Activated CD4-positive, alpha-beta memory T cell treated with anti-CD3 and anti-CD28 coated beads, Interleukin-2, amount 10 ng/mL, durations not matched to agents 7 days and 5 days (primary cell): ENCODE data around the gene TNFRSF4. TPM values are rescaled to one million over a fixed set of nuclear protein-coding genes. Genes with fewer than 3 reads are reported as not detected.

Experiments
- CTCF ChIA-PET: fragments of 350-600 bp; sonication (Branson Sonifier 250); formaldehyde crosslinking; loops from one replicate; lab custom pipeline; 2021; ENCODE audit warnings: antibody characterized with exemption, inconsistent platforms; lab: Charles Lee
- POLR2A ChIA-PET: fragments of 350-600 bp; sonication (Branson Sonifier 250); formaldehyde crosslinking; loops from one replicate; lab custom pipeline; 2021; ENCODE audit warnings: antibody characterized with exemption; lab: Charles Lee
- DNase-seq: peaks from one replicate; pipeline ENCODE4 v3.0.0-alpha.2; 2020
- H3K27ac Mint-ChIP-seq: one replicate; pipeline ENCODE4 v1.8.0; 2021; ENCODE audit warnings: mild to moderate bottlenecking, mixed read lengths
- H3K27me3 Mint-ChIP-seq: one replicate; pipeline ENCODE4 v1.8.0; 2021; ENCODE audit warnings: mixed read lengths
- H3K36me3 Mint-ChIP-seq: one replicate; pipeline ENCODE4 v1.8.0; 2021; ENCODE audit warnings: low read depth, mixed read lengths
- H3K4me1 Mint-ChIP-seq: one replicate; pipeline ENCODE4 v1.8.0; 2021; ENCODE audit warnings: mixed read lengths
- H3K4me3 Mint-ChIP-seq: one replicate; pipeline ENCODE4 v1.8.0; 2021; ENCODE audit warnings: mild to moderate bottlenecking, mixed read lengths
- H3K9me3 Mint-ChIP-seq: one replicate; pipeline ENCODE4 v1.8.0; 2021; ENCODE audit warnings: mixed read lengths
- total RNA-seq, 2 experiments: library from RNA; stranded (reverse); gene quantifications; one replicate each; pipeline ENCODE4 v1.2.3, GENCODE V29; 2021

Gene TNFRSF4
- total RNA-seq, 2 experiments from 2014 or later = 237 to 243 TPM

GRCh38 chr1:1227386-1227785 lies 13.4 kb upstream of the TNFRSF4 start:
- no peak for DNase-seq
- no peak overlapping the region for H3K4me3 Mint-ChIP-seq
- H3K27me3 Mint-ChIP-seq = no peaks in the 10 kb centered on the region
- ChIA-PET POLR2A (interaction anchor here (0.9 to 1.6 kb wide), 2 partner anchors 15 to 67 kb away, joined by 3 to 4 read pairs; no protein-coding TSS in a partner anchor), CTCF (no interaction called here)
- no peak overlapping the region for H3K27ac Mint-ChIP-seq
- peaks cover 34% of the 10 kb centered on the region for H3K4me1 Mint-ChIP-seq
- peaks cover 73% of the 10 kb centered on the region for H3K36me3 Mint-ChIP-seq
- peaks cover 2% of the 10 kb centered on the region for H3K9me3 Mint-ChIP-seq

DNA sequence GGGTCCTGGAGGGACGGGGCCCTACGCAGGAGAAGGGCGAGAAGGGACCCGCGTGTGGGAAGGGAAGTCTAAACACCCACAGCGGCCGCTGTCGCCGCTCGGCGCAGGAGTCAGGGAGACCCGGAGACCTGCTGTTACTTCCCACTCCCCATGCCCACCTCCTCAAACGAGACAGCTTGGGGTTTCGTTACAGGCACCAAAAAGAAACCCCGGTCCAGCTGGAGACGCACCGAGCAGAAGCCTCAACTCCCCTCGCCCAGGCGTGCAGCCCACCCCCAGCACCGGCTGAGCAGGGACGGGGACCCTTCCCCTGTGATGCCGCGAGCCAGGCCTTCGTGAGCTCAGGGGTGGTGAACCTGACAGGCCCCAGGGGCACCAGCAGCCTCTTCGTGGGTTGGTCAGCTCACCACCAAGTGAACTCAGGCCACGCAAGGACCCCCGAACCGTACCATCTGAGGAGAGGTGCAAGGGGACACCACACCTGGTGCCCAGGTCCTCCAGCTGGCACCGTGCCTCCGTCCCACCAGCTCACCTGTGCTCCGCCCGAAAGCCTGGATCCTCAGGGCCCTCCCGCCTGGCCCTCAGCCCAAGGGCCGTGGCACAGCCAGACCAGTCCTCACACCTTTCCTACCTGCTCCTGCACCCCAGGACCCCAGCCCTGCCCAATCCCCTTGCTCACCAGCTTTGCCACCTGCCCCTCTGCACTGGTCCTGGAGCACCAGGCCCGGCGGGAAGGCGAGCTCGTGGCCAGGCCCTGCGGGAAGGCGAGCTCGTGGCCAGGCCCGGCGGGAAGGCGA lies 12.8 kb upstream of the TNFRSF4 start:
- peaks cover 76% of the 10 kb centered on the region for H3K36me3 Mint-ChIP-seq
- DNase-seq = no peak
- H3K27me3 Mint-ChIP-seq = no peaks in the 10 kb centered on the region
- H3K4me3 Mint-ChIP-seq = no peak overlapping the region
- peaks cover 2% of the 10 kb centered on the region for H3K9me3 Mint-ChIP-seq
- peaks cover 34% of the 10 kb centered on the region for H3K4me1 Mint-ChIP-seq
- ChIA-PET CTCF (no interaction called here), POLR2A (interaction anchor here (0.9 to 1.6 kb wide), 2 partner anchors 14 to 68 kb away, joined by 3 to 4 read pairs; no protein-coding TSS in a partner anchor)
- no peak overlapping the region for H3K27ac Mint-ChIP-seq

- ChIA-PET POLR2A (interaction anchor here (1.6 kb wide), 1 partner anchor 13 kb away, joined by 4 read pairs; no protein-coding TSS in a partner anchor), CTCF (no interaction called here)
- Mint-ChIP-seq H3K27me3 (no peaks in the 10 kb centered on the region), H3K4me3 (no peak overlapping the region), H3K4me1 (peaks cover 31% of the 10 kb centered on the region), H3K27ac (peak overlapping the region; percentile 48), H3K9me3 (peaks cover 2% of the 10 kb centered on the region), H3K36me3 (peaks cover 79% of the 10 kb centered on the region)
- DNase-seq = no peak
These were observed 12.0 kb upstream of the TNFRSF4 start for GRCh38 chr1:1225913-1226312.

GRCh38 chr1:1225238-1225845 lies 11.4 kb upstream of the TNFRSF4 start:
- H3K4me1 Mint-ChIP-seq = peaks cover 31% of the 10 kb centered on the region
- peaks cover 80% of the 10 kb centered on the region for H3K36me3 Mint-ChIP-seq
- peaks cover 2% of the 10 kb centered on the region for H3K9me3 Mint-ChIP-seq
- peak overlapping the region; percentile 48 for H3K27ac Mint-ChIP-seq
- CTCF ChIA-PET = no interaction called here
- POLR2A ChIA-PET = interaction anchor here (1.4 kb wide), 1 partner anchor 12 kb away, joined by 3 read pairs; no protein-coding TSS in a partner anchor
- no peaks in the 10 kb centered on the region for H3K27me3 Mint-ChIP-seq
- no peak for DNase-seq
- no peak overlapping the region for H3K4me3 Mint-ChIP-seq

GRCh38 chr1:1223891-1224290 lies 9.9 kb upstream of the TNFRSF4 start:
- no peaks in the 10 kb centered on the region for H3K27me3 Mint-ChIP-seq
- H3K4me1 Mint-ChIP-seq = peaks cover 33% of the 10 kb centered on the region
- POLR2A ChIA-PET = no interaction called here
- no peak for DNase-seq
- H3K9me3 Mint-ChIP-seq = peaks cover 5% of the 10 kb centered on the region
- CTCF ChIA-PET = no interaction called here
- no peak overlapping the region for H3K4me3 Mint-ChIP-seq
- H3K36me3 Mint-ChIP-seq = peaks cover 82% of the 10 kb centered on the region
- no peak overlapping the region for H3K27ac Mint-ChIP-seq

DNA sequence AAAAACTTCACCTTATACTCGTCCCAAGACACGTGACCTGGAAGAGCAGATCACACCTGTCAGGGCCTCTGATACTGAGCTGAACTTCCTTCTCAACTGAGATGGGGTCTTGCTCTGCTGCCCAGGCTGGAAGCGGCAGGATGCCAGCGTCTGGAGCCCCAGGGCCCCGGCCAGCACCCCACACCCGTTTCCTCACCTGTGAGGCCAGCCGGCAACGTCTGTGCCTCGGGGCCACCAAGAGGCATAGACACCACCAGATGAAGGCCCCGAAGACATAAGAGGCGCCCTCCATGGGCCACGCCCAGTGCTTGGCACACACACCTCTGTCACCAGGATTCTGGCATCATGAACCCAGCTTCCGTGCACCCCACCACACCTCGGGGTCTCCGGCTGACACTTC lies 9.4 kb upstream of the TNFRSF4 start:
- peaks cover 36% of the 10 kb centered on the region for H3K4me1 Mint-ChIP-seq
- no peak overlapping the region for H3K4me3 Mint-ChIP-seq
- no peak for DNase-seq
- POLR2A ChIA-PET = interaction anchor here (1.2 to 3.1 kb wide), 2 partner anchors 8 to 10 kb away, joined by 3 to 10 read pairs; no protein-coding TSS in a partner anchor
- CTCF ChIA-PET = no interaction called here
- peaks cover 81% of the 10 kb centered on the region for H3K36me3 Mint-ChIP-seq
- H3K27ac Mint-ChIP-seq = no peak overlapping the region
- no peaks in the 10 kb centered on the region for H3K27me3 Mint-ChIP-seq
- H3K9me3 Mint-ChIP-seq = peaks cover 5% of the 10 kb centered on the region

DNA sequence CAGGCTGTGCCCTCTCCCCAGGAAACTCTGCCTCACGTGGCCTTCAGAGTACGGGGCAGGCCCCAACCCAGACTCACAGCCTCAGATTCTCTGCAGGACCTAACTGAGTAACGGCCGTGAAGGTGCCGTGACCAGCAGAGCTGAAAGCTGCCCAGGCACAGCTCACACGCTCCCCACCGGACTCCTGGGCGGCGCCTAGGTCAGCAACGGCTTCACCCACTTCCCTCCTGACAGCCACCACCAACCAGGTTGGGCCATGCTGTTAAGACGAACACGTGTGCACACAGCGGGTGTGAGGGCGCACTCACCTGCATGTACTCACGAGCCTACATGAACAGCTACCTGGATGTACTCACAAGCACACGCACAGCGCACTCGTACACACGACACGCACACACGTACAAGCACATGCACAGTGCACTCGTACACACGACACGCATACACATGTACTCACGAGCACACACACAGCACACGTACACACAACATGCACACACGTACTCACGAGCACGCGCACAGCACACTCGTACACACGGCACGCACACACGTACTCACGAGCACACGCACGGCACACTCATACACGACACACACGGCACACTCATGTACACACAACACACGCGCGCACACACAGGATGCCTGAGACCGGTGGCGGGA lies 8.7 kb upstream of the TNFRSF4 start:
- peaks cover 5% of the 10 kb centered on the region for H3K9me3 Mint-ChIP-seq
- no peak overlapping the region for H3K4me3 Mint-ChIP-seq
- POLR2A ChIA-PET = interaction anchor here (1.2 to 3.1 kb wide), 2 partner anchors 8 to 10 kb away, joined by 3 to 10 read pairs; no protein-coding TSS in a partner anchor
- DNase-seq = no peak
- H3K36me3 Mint-ChIP-seq = peaks cover 85% of the 10 kb centered on the region
- CTCF ChIA-PET = no interaction called here
- no peak overlapping the region for H3K27ac Mint-ChIP-seq
- H3K4me1 Mint-ChIP-seq = peaks cover 42% of the 10 kb centered on the region
- no peaks in the 10 kb centered on the region for H3K27me3 Mint-ChIP-seq

DNA sequence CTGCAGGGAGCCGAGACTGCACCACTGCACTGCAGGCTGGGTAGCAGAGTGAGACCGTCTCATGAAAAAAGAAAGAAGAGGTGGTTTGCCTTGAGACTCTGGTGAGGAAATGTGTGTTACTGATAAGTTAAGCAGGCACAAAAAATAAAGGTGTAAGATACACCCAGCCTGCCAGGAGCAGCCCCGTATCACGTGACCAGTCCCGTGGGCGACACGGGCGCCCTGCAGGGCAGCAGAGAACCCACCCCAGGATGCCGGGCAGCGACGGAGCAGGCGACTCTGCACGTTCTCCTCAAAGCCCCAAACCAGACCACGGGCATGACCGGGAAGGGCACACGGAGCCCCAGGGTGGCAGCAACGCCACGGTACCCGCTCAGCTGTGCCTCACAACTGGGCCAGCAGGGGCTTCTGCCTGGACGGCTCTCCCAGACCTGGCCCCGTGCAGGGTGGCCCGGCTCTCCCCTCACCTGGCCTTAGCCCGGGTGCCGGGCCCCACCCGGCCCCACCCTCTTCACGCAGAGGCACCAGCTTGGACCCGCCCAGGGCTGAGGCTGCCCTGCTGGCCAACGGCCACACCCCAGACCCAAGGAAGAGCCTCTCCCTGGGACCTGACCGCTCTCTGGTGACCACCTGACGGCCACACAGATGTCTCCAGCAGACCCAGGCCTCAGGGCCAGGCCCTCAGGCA lies 8.1 kb upstream of the TNFRSF4 start:
- peak overlapping the region; percentile 26 for H3K27ac Mint-ChIP-seq
- POLR2A ChIA-PET = interaction anchor here (0.6 to 3.1 kb wide), 3 partner anchors 9 to 118 kb away, joined by 3 to 10 read pairs (median 3); no protein-coding TSS in a partner anchor
- H3K4me1 Mint-ChIP-seq = peaks cover 46% of the 10 kb centered on the region
- H3K36me3 Mint-ChIP-seq = peaks cover 87% of the 10 kb centered on the region
- DNase-seq = no peak
- no peaks in the 10 kb centered on the region for H3K27me3 Mint-ChIP-seq
- CTCF ChIA-PET = no interaction called here
- peaks cover 7% of the 10 kb centered on the region for H3K9me3 Mint-ChIP-seq
- H3K4me3 Mint-ChIP-seq = no peak overlapping the region

DNA sequence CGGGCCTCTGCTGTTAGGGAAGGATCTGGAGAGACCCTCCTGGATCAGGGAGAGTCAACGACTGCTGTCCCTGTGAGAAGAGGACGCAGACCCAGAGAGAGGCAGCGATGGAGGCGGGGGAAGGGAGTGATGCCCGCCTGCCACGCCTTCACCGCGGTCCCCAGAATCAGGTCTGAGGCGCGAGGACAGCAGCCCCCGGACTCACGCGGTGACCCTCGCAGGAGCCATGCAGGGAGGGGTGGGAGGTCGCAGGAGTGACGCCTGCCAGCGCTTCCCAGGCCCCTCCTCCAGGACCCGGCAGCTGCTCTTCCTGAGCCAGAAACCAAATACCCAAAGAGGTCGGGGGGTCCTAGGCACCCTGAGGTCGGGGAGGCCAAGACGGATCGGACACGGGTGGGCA lies 6.2 kb upstream of the TNFRSF4 start:
- Mint-ChIP-seq H3K27ac (peak overlapping the region; percentile 91), H3K4me3 (no peak overlapping the region), H3K36me3 (peaks cover 84% of the 10 kb centered on the region), H3K4me1 (peaks cover 56% of the 10 kb centered on the region), H3K9me3 (peaks cover 5% of the 10 kb centered on the region), H3K27me3 (no peaks in the 10 kb centered on the region)
- ChIA-PET CTCF (interaction anchor here (1.0 to 1.3 kb wide), 2 partner anchors 9 to 11 kb away, joined by 3 read pairs; no protein-coding TSS in a partner anchor), POLR2A (interaction anchor here (3.1 to 6.0 kb wide), 2 partner anchors 11 to 14 kb away, joined by 10 to 65 read pairs; partner anchors contain the start of gene TNFRSF18)
- no peak for DNase-seq

DNA sequence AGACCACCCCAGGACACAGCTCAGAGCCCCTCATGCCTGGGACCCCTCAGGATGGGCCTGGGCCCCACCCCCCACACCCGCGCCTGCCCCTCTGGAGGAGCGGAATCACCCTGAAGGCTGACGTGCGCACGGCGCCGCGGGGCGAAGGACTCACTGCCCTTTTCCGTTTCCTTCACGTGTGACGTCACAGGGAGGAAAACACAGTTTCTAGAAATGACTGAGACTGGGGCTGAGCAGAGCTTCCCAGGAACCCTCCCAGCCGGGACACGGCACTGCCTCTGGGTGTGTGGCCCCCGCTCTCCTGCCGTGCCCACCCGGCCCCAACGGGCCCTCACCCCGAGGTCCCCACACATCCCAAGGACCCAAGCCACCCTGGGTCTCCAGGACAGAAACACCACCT lies 5.4 kb upstream of the TNFRSF4 start:
- H3K4me3 Mint-ChIP-seq = peak overlapping the region; percentile 51
- H3K27me3 Mint-ChIP-seq = no peaks in the 10 kb centered on the region
- peak overlapping the region; percentile 91 for H3K27ac Mint-ChIP-seq
- POLR2A ChIA-PET = interaction anchor here (2.1 to 6.0 kb wide), 2 partner anchors 12 to 13 kb away, joined by 19 to 65 read pairs; partner anchors contain the start of genes B3GALT6, SDF4 and TNFRSF18
- peak; percentile 82 for DNase-seq
- peaks cover 82% of the 10 kb centered on the region for H3K36me3 Mint-ChIP-seq
- H3K9me3 Mint-ChIP-seq = peaks cover 5% of the 10 kb centered on the region
- CTCF ChIA-PET = interaction anchor here (1.0 to 1.3 kb wide), 3 partner anchors 10 to 152 kb away, joined by 3 read pairs; no protein-coding TSS in a partner anchor
- peaks cover 65% of the 10 kb centered on the region for H3K4me1 Mint-ChIP-seq

- Mint-ChIP-seq H3K36me3 (peaks cover 75% of the 10 kb centered on the region), H3K27ac (peak overlapping the region; percentile 91), H3K9me3 (peaks cover 5% of the 10 kb centered on the region), H3K27me3 (no peaks in the 10 kb centered on the region), H3K4me1 (peaks cover 68% of the 10 kb centered on the region), H3K4me3 (no peak overlapping the region)
- ChIA-PET CTCF (interaction anchor here (1.2 to 1.3 kb wide), 2 partner anchors 12 to 153 kb away, joined by 3 read pairs; no protein-coding TSS in a partner anchor), POLR2A (interaction anchor here (2.1 to 6.0 kb wide), 2 partner anchors 12 to 13 kb away, joined by 19 to 65 read pairs; partner anchors contain the start of genes B3GALT6, SDF4 and TNFRSF18)
- DNase-seq = no peak
These were observed 4.7 kb upstream of the TNFRSF4 start for GRCh38 chr1:1218524-1219200.
